COLO829 (cell line): ENCODE results near the gene GRAMD1A.
"Not testable (repeated sequence)": the region's sequence is repeated elsewhere in the genome, so short reads cannot be mapped to it uniquely, and the experiment has no call there.

ENCODE experiments used
- DNase-seq: peaks from one replicate; pipeline ENCODE4 v3.0.0; 2012; ENCODE audit warnings: low spot score

Gene GRAMD1A

DNA sequence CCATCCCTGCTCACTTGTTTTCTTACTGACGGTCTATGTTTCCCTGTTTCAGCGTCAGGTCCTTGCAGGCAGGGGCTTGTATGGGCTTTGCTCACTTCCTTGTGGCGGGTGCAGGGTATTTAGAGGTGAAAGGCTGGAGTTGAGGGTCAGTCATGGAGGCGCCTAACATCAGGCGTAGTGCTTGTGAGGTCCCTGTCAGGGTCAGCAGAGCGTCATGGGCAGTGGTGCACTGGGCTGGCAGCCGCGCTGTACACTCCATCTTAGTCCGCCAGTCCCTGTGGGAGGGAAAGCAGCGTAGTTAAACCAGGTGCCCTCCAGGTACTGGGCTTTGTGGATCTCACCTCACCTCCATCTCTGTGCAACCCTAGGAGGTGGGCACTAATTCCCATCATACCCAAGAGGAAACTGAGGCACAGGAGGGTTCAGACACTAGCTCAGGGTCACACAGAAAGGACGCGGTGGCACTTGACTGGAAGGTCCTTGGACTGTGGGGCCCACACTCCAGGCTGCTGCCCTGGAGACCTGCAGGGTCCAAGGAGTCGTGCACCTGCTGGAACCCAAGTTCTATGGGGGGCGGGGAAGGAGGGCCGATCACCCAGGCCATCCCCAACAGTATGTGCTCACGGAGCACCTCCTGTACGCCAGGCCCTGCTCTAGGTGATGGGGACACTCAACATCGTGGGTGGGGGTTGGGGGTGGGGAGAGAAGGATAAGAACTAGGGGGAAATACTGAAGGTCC lies 4.6 kb downstream of the GRAMD1A start:
- no peak for DNase-seq

DNA sequence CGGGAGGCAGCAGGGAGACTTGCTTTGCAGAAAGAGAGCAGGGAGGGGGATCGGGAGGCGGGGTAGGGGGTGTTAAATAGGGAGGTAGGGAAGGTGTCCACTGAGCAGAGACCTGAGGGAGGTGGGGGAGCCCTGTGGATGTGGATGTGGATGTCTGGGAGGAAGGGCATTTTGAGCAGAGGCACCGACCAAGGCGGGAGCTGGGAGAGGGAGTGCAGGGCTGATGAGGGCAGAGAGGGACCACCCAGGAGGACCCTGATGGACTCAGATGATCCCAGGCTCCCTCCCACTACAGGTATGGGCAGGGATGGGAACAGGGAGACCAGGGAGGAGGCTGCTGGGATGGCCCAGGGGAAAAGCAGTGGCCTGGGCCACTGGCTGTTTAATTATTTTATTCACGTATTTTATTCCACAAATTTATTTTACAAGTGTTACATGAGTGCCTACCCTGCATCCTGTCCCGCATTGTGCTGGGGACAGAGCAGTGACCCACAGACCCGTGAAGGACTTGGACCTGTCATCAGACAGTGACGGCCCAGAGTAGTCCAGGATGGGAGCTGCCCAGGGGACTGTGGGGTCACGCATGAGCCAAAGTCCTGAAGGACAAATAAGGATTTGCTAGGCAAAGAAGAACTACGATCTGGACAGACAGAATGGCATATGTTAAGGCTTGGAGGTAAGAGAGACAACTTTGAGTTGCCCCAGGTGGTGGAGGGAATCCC lies 5.3 kb downstream of the GRAMD1A start:
- DNase-seq: no peak

DNA sequence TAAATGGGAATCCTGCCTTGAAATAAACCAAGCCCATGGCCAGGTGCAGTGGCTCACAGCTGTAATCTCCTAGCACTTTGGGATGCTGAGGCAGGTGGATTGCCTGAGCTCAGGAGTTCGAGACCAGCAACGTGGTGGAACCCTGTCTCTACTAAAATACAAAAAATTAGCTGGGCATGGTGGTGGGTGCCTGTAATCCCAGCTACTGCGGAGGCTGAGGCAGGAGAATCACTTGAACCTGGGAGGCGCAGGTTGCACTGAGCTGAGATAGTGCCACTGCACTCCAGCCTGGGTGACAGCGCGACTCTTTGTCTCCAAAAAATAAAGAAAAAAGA lies 5.9 kb downstream of the GRAMD1A start:
- not testable (repeated sequence) for DNase-seq

DNA sequence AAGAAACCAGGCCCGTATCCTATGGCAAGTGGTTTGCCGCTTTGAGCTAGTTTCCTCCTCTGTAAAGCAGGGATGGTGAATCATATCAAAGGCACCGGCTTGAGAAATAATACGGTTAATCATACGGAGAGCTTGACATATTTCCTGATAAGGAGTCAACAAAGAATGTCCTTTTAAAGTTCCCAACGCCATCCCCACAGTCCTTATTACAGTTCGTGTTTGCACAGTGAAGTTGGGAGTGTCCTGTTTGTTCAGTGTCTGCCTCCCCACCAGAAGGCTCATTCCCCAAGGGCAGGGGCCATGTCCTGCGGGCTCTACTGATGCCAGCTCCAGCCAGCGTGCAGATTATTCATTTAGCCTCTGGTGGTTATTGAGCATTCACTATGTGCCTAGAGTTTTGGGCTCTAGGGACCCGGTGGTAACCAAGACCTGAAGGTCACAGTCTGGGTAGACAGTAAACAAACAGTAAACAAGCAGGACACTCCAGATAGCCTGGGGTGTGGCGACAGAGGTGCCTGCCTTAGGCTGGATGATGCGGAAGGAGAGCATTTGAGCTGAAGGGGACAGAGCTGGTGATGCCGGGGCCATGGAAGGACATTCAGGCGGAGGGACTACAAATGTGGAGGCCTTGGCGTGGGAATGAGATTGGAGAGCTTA lies 6.3 kb downstream of the GRAMD1A start:
- DNase-seq: no peak

DNA sequence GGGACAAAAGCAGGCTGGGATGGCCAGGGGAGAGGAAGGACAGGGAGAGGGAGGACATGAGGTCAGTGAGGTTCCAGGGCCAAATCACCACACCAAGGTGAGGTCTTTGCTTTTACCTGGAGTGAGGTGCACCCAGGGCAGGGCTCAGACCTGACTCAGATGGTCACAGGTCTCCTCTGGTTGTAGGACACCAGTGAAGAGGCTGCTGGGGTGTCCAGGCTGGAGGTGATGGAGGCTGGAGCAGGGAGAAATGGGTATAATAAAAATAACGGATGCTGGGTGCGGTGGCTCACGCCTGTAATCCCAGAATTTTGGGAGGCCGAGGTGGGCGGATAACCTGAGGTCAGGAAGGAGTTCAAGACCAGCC lies 6.9 kb downstream of the GRAMD1A start:
- DNase-seq: no peak

DNA sequence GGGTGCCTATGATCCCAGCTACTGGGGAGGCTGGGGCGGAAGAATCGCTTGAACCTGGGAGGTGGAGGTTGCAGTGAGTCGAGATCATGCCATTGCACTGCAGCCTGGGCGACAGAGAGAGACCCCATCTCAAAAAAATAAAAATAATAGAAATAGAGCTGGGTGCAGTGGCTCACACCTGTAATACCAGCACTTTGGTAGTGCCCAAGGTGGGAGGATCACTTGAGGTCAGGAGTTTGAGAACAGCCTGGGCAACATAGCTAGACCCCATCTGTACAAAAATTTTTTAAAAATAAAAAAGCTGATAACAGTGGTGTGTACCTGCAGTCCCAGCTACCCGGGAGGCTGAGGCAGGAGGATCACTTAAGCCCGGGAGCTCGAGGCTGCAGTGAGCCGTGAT lies 7.3 kb downstream of the GRAMD1A start:
- DNase-seq: not testable (repeated sequence)

DNA sequence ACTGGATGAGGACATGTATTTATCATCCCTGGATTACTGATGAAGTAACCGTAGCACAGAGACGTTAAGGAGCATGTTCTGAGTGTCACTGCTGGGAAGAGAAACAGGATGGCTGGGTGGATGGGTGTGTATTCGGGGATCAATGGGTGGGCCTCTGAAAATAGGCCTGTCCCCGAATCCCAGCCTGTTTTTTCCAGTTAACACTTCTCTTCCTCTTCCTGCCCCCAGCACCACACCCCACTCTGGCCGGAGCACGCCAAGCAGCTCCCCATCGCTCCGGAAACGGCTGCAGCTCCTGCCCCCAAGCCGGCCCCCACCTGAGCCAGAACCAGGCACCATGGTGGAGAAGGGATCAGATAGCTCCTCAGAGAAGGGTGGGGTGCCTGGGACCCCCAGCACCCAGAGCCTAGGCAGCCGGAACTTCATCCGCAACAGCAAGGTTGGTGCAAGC lies 8.8 kb downstream of the GRAMD1A start:
- no peak for DNase-seq

DNA sequence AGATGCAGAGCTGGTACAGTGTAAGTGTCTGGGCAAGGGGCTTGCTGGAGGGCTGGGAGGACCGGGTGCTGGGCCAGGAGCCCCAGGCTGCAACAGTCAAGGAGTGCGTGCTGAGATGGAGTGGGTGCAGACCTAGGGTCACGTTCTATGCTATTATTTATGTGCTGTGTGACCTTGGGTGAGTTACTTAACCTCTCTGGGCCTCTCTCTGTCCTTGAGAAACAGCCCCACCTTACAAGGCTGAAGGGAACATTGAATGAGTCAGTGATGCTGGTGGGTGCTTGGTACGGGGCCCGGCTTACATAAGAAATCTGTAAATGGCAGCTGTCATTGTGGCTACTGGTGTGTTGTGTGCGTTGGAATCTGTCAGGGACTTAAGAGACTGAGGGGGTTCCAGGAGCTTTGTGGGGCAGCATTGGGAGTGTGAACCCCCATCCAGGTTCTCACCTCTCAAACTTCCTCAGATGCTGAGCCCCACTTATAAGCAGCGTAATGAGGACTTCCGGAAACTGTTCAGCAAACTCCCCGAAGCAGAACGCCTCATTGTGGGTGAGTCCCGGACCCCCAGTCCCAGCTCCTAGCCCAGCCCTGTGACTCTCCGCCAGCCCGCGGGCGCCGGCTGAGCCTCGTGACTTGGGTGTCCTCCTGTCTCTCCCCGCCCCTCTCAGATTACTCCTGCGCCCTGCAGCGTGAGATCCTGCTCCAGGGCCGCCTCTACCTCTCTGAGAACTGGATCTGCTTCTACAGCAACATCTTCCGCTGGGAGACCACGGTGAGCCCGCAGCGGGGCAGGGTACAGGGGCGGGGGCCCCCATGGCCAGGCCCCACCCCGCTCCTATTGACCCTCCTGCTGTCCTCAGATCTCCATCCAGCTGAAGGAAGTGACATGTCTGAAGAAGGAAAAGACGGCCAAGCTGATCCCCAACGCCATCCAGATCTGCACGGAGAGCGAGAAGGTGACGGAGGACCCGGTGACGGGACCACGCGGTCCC lies 9.6 kb downstream of the GRAMD1A start:
- no peak for DNase-seq

DNA sequence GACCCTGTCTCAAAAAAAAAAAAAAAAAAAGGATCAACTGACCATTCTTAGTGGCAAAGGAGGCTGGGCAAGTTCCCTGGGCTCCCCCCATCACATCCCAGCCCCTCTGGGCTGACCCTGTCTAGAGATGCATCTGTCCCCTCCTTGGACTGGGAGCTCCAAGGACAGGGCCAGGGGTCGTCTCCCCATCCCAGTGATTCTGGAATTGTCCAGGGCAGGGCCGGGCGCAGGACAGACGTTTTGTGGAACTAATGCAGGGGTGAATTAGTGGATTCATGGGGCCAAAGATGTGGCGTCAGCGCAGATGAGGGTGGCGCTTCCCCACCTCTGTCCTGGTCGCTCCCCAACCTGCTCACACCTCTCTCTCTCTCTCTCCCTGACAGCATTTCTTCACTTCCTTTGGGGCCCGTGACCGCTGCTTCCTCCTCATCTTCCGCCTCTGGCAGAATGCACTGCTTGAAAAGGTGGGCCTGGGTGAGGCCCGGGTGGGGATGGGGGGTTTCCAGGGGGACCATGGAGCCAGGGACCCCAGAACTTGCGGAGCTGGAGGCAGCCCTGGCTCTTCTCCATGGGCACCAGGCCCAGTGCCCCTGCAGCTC lies 11.1 kb downstream of the GRAMD1A start:
- no peak for DNase-seq

DNA sequence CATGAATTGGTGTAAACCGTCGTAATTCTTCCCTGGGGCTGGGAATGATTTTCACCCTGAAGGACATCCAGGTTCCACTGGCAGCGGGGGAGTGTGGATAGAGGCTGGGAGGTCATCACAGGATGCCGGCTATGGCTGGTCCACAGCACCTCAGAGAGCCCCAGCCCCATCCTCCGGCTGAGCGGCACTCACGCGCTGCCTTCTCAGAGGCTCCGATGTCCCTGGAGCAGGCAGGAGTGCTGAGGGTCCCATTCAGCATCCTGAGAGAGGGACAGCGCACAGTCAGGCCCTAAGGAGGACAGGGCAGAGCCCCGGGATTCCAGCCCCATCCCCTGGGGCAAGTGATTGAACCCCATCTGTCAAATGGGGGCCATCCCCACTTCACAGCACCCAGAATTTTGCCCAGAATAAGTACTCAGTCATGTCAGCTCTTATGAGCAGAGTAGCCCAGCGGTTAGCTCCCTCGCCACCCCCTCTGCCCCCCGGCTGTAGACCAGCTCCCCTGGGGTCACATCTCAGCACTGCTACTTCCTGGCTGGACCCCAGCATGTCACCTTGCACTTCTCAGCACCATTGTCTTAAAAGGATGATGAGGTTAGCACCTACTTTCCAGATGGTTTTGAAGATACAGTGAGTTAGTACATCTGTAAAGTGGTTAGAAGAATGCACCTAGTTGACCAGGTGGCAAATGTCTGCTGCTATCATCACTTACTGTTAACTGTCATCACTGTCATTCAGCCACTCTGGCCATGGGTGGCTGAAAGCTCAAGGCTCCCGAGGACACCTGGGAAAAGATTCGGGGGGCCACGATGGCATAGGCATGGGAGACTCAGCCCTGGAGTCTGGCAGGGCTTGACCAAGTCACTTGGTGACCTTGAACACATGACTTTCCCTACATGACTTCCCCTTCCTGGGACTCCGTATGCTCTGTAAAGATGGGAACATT lies 11.9 kb downstream of the GRAMD1A start:
- no peak for DNase-seq

DNA sequence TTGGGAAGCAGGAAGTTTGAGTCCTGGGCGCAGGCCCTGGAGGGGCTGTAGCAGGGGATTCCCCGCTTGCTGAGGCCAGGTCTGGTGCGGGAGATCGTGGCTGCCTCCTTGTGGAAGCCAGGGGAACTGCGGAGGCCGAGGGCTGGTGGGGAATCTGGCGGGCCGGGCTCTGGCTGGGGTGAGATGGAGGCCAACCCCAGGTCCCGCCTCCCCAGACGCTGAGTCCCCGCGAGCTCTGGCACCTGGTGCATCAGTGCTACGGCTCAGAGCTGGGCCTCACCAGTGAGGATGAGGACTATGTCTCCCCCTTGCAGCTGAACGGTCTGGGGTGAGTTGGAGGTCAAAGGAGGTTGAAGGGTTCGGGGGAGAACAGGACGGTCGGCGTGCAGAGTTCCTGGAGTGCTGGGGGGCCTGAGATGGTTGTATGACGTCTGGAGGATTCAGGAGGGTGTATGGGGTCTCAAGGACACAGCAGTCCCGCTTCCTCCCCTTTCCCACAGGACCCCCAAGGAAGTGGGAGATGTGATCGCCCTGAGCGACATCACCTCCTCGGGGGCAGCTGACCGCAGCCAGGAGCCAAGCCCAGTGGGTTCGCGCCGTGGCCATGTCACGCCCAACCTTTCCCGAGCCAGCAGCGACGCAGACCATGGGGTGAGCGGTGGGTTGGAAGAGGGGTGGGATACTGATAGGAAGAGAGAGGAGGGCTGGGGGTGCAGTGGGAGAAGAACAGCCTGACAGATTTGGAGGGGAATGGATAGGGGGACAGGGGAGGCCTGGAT lies 13.1 kb downstream of the GRAMD1A start:
- peak; percentile 63 for DNase-seq

DNA sequence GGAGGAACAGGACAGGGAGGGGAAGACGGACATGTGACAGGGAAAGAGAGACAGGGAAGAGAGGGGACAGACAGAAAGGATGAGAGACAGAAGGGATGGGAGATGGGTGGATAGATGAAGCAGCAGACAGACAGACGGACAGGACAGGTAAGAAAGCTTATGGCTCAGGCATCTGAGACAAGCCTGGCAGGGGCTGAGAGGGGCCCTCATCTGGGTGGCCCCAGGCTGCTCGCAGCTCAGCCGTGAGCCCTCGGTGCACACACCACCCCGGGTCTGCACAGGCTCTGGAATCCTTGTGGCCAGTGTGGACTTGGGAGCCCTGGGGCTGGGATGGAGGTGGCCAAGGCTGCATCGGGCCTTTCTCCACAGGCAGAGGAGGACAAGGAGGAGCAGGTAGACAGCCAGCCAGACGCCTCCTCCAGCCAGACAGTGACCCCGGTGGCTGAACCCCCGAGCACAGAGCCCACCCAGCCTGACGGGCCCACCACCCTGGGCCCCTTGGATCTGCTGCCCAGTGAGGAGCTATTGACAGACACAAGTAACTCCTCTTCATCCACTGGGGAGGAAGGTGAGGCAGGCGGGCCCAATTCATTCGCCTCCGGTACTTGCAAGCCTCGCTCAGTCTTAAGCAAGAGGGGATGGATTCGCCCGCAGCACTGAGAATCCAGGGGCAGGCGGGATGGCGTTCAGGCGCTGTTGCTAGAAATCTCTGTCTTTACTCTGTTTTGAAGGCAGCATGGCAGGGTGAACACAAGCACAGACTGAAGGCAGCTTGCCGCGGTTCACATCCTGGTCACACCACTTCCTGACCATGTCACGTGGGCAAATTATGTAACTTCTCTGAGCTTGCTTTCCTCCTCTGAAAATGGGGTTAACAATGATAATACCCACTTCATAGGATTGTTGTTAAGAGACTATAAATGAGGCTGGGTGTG lies 14.0 kb downstream of the GRAMD1A start:
- no peak for DNase-seq

DNA sequence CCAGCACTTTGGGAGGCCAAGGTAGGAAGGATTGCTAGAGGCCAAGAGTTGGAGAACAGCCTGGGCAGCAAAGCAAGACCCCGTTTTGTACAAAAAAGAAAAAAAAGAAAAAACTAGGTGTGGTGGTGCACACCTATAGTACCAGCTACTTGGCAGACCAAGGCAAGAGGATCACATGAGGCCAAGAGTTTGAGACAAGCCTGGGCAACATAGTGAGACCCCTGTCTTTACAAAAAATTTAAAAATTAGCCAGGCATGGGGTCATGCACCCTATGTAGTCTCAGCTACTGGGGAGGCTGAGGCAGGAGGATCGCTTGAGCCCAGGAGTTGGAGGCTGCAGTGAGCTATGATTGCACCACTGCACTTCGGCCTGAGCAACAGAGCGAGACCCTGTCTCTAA lies 14.7 kb downstream of the GRAMD1A start:
- DNase-seq: not testable (repeated sequence)

DNA sequence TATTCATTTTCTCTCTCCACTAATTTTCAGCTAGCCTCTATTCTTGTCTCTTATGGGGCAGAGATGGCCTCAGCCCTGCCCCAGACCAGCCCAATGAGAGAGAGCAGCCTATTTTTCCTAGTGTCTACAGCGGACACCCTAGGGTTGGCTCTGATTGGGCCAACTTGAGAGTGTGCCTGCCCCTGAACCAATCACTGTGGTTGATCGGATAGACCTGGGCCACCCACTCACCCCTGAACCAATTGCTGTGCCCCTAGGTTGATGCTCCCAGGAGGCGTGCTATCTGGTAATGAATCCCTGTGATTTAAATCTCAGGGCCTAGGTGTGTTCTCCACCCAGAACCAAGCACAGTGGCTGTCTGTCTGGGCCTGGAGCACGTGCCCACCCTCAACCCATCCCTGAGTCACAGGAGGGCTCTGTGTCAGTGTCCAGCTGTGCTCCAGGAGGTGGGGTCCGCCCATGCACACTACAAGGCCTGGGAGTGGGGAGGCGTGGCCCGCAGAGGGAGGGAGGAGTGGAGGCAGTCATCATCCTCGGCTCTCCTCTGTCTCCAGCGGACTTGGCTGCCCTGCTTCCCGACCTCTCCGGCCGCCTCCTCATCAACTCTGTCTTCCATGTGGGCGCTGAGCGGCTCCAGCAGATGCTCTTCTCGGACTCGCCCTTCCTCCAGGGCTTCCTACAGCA lies 15.3 kb downstream of the GRAMD1A start:
- DNase-seq: peak; percentile 16

DNA sequence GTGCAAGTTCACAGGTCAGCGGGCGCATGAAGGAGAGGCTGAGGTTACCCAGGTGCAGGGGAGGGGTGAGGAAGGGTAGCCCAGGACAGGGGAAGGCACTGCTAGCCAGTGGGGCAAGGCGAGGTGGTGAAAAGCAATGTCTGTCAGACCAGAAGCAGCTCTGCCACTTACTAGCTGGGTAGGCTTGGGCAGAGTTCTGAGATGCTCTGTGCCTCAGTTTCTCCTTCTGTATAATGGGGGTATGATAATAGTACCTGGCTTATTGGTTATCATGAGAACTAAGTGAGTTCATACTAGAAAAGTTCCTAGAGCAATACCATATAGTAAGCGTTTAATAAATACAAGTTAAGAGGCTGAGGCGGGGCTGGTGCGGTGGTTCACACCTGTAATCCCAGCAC lies 15.8 kb downstream of the GRAMD1A start:
- no peak for DNase-seq

DNA sequence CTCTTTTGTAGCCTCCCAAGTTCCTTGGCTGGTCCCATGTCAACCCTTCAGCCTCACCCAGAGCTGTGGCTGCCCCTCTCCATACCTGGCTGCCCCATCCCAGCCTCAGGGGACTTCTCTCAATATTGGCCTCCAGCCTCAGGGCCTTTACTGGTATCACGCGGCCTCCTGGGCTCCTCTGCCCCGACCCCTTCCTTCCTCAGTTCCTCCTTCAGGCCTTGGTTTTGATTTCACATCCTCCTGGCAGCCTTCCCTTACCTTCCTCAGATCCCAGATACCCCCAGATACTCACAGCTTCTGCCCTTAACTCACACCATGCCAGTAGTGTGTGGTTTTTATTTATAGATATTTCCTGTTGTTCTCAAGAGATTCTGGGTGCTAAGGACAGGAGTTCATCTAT lies 17.4 kb downstream of the GRAMD1A start:
- no peak for DNase-seq

DNA sequence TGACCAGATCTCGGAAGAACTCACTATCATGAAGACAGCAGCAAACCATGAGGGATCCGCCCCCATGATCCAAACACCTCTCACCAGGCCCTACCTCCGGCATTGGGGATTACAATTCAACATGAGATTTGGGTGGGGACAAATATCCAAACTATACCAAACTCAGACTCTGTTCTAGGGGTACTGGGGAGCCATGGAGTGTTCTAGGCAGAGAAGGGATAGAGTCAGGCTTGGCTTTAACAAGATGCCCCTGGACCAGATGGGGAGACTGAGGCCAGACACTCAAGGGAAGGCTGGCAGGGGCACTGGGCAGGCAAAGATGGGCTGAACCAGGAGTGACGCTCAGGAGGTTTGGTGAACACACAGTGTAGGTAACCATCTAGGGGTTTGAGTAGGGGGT lies 18.3 kb downstream of the GRAMD1A start:
- DNase-seq: no peak

DNA sequence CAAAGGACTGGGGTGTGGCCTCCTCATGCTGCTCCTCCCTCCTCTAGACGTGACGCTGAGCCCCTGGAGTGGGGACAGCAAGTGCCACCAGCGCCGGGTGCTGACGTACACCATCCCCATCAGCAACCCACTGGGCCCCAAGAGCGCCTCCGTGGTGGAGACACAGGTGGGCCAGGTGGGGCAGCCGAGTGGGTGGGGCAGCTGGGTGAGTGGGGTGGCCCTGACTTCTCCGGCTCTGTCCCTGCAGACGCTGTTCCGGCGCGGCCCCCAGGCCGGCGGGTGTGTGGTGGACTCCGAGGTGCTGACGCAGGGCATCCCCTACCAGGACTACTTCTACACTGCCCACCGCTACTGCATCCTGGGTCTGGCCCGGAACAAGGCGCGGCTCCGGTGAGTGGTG lies 19.0 kb downstream of the GRAMD1A start:
- DNase-seq: no peak
